Esophagus squamous epithelium (tissue), 5 donors: ENCODE data around the gene KIZ. TPM values are rescaled to one million over a fixed set of nuclear protein-coding genes. Genes with fewer than 3 reads are reported as not detected.

Experiments
- DNase-seq: peaks from one replicate; lab custom pipeline; 2025; lab: John Stamatoyannopoulos, UW
- H3K27ac ChIP-seq, 4 donors: fragments of 200-600 bp; sonication (generic); one replicate each; pipeline ENCODE4 v1.5.1; 2016 to 2019; ENCODE audit warnings: mild to moderate bottlenecking in 1 of 4
- H3K27me3 ChIP-seq, 4 donors: fragments of 200-600 bp; sonication (generic); 1 replicate in 3 of 4; 2 replicates in 1 of 4; pipeline versions ENCODE4 v1.5.1 to v1.6.0; 2017 to 2021; ENCODE audit warnings: antibody characterized with exemption in 1 of 4
- H3K36me3 ChIP-seq, 3 donors: fragments of 200-600 bp; sonication (generic); one replicate each; pipeline ENCODE4 v1.5.1; 2016 to 2019
- H3K4me1 ChIP-seq, 3 donors: fragments of 200-600 bp; sonication (generic); one replicate each; pipeline ENCODE4 v1.5.1; 2017 to 2019
- H3K4me3 ChIP-seq, 4 donors: fragments of 200-600 bp; sonication (generic); 1 replicate in 3 of 4; 2 replicates in 1 of 4; pipeline ENCODE4 v1.5.1; 2016 to 2019; ENCODE audit warnings: mild to moderate bottlenecking in 2 of 4, moderate library complexity in 1 of 4
- H3K9me3 ChIP-seq, 3 donors: fragments of 200-600 bp; sonication (generic); one replicate each; pipeline ENCODE4 v1.5.1; 2016 to 2019
- CTCF ChIP-seq, 6 experiments: fragments of 450-650 bp in 4 of 6; fragments of 200-600 bp in 2 of 6; sonication (generic) in 2 of 6; IDR thresholded peaks; one replicate each; pipeline ENCODE4 v1.5.1; 2016 to 2019; ENCODE audit warnings: antibody characterized with exemption in 6 of 6, mild to moderate bottlenecking in 4 of 6, moderate library complexity in 4 of 6
- POLR2A ChIP-seq, 4 donors: fragments of 450-650 bp; IDR thresholded peaks; one replicate each; pipeline ENCODE4 v1.6.1; 2017; ENCODE audit warnings: antibody characterized with exemption in 4 of 4, mild to moderate bottlenecking in 4 of 4, moderate library complexity in 3 of 4
- WGBS, 2 donors: methylation state at CpG; one replicate each; pipeline ENCODE4 v1.1.5; 2018; 5-methylcytosine and 5-hydroxymethylcytosine counted together
- intact Hi-C: fragments of 100-400 bp; cut with DNase I; formaldehyde crosslinking; loops from one replicate; pipeline ENCODE4 v1.15.0; 2022
- total RNA-seq, 4 donors: library from RNA; depleted of rRNA; stranded (reverse); fragments of >200 nt; gene quantifications; one replicate each; pipeline ENCODE4 v1.1.0, GENCODE V29; 2016
- donor health status: DM: yes; HTN: yes; CAD: no.

KIZ gene
- total RNA-seq, 4 donors from 2014 or later = 2.2 to 15.3 (median 9.1) TPM

GRCh38 chr20:21234324-21234723 lies 108.4 kb downstream of the KIZ start:
- WGBS, 2 donors = 89 to 90% methylated on average over 5 of the region's 5 CpGs

GRCh38 chr20:21234806-21235483 lies 109.1 kb downstream of the KIZ start:
- peaks cover 0 to 11% (median 3%) of the 10 kb centered on the region in 3 donors for H3K4me1 ChIP-seq
- no peak overlapping the region for H3K4me3 ChIP-seq
- intact Hi-C loops = loop anchor here (10.0 kb wide), 1 partner anchor 370 kb away; no protein-coding TSS in a partner anchor
- TF ChIP-seq POLR2A (IDR thresholded peaks at IDR 0.05) (no peak), CTCF (IDR thresholded peaks at IDR 0.05) (no peak)
- no peak for DNase-seq
- no peaks in the 10 kb centered on the region for H3K9me3 ChIP-seq
- WGBS, 2 donors = 67 to 79% methylated on average over 11 of the region's 11 CpGs
- H3K27ac ChIP-seq = no peak overlapping the region
- no peaks in the 10 kb centered on the region for H3K27me3 ChIP-seq
- H3K36me3 ChIP-seq = peaks cover 0 to 40% (median 6%) of the 10 kb centered on the region in 3 donors

More at GRCh38 chr20:21234324-21234723, 108.4 kb downstream of the KIZ start:
- H3K4me3 ChIP-seq = no peak overlapping the region
- no peaks in the 10 kb centered on the region for H3K27me3 ChIP-seq
- intact Hi-C loops = loop anchor here (10.0 kb wide), 1 partner anchor 370 kb away; no protein-coding TSS in a partner anchor
- no peak overlapping the region for H3K27ac ChIP-seq
- peaks cover 0 to 11% (median 3%) of the 10 kb centered on the region in 3 donors for H3K4me1 ChIP-seq
- H3K36me3 ChIP-seq = peaks cover 0 to 46% (median 6%) of the 10 kb centered on the region in 3 donors
- no peak for TF ChIP-seq CTCF (IDR thresholded peaks at IDR 0.05)
- no peak for TF ChIP-seq POLR2A (IDR thresholded peaks at IDR 0.05)
- no peaks in the 10 kb centered on the region for H3K9me3 ChIP-seq
- DNase-seq = no peak

- Histone ChIP-seq H3K27me3 (no peaks in the 10 kb centered on the region), H3K27ac (no peak overlapping the region), H3K9me3 (no peaks in the 10 kb centered on the region), H3K4me1 (peaks cover 0 to 11% (median 3%) of the 10 kb centered on the region in 3 donors), H3K4me3 (no peak overlapping the region), H3K36me3 (peaks cover 0 to 32% (median 0%) of the 10 kb centered on the region in 3 donors)
- intact Hi-C loops = loop anchor here (2.0 to 10.0 kb wide), 2 partner anchors 271 to 371 kb away; no protein-coding TSS in a partner anchor
- 14 to 23% methylated on average over 15 of the region's 15 CpGs for WGBS, 2 donors
- DNase-seq = no peak
- no peak for TF ChIP-seq POLR2A (IDR thresholded peaks at IDR 0.05)
- peak; percentile 60 to 81 (median 69) for TF ChIP-seq CTCF (IDR thresholded peaks at IDR 0.05)
Observed at GRCh38 chr20:21235484-21236445, 109.9 kb downstream of the KIZ start.

- Histone ChIP-seq H3K27ac (no peak overlapping the region), H3K4me1 (peaks cover 0 to 11% (median 3%) of the 10 kb centered on the region in 3 donors), H3K36me3 (peaks cover 0 to 14% (median 0%) of the 10 kb centered on the region in 3 donors), H3K9me3 (no peaks in the 10 kb centered on the region), H3K4me3 (no peak overlapping the region), H3K27me3 (no peaks in the 10 kb centered on the region)
- 72 to 79% methylated on average over 9 of the region's 10 CpGs for WGBS, 2 donors
- TF ChIP-seq CTCF (IDR thresholded peaks at IDR 0.05) (no peak), POLR2A (IDR thresholded peaks at IDR 0.05) (no peak)
- intact Hi-C loops = loop anchor here (2.0 to 10.0 kb wide), 2 partner anchors 269 to 373 kb away; no protein-coding TSS in a partner anchor
- no peak for DNase-seq
Observed at GRCh38 chr20:21237956-21238799, 112.3 kb downstream of the KIZ start.
